ENCODE measurements around the gene C5orf52. TPM values are rescaled to one million over a fixed set of nuclear protein-coding genes. Genes with fewer than 3 reads are reported as not detected.
"Not testable (repeated sequence)": the region's sequence is repeated elsewhere in the genome, so short reads cannot be mapped to it uniquely, and the experiment has no call there.

The C5orf52 gene
- total RNA-seq, 1 experiment from 2014 or later: 0.84 TPM

DNA sequence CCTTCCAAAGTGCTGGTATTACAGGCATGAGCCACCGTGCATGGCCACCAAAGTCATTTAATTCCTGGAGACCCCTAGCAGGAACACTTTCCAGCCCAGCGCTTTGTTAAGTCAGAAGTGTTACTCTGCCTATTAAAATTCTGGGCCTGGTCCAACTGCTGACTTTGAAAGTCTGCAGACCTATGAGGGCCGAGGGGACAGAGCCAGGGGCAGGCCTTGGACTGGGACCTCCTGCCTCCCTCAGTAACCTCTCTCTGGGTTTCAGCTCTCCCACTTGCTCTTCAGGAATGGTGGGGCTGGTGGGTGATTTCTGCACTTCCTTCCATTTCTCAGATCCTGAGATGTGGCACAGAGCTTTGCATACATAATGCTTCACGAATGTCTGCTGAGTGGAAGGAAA is 9.7 kb downstream of the C5orf52 start:
- CTCF ChIA-PET: no interaction called here
- H4K20me1 ChIP-seq (ENCODE audit: low read length): no peaks in the 10 kb centered on the region
- no peaks in the 10 kb centered on the region for H3K79me2 ChIP-seq (ENCODE audit: low read length)

DNA sequence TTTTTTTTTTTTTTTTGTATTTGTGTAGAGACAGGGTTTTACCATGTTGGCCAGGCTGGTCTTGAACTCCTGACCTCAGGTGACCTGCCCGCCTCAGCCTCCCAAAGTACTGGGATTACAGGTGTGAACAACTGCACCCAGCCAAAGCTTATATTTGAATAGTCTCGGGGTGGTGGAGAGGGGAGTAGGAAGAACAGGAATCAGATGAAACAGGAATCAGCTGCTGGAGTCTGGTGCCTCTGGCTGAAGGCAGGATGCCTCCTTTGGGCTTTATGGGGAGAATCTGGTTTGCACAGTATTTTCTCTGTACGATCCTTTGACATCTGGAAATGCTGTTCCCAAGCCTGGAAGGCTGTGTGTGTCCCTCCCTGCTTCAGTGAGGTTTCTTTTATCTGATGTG is 10.9 kb downstream of the C5orf52 start:
- no peaks in the 10 kb centered on the region for H4K20me1 ChIP-seq (ENCODE audit: low read length)
- H3F3A ChIP-seq (ENCODE audit: low read length, unreplicated experiment): no peaks in the 10 kb centered on the region
- intact Hi-C loops (cut with micrococcal nuclease): no loop called here
- no peaks in the 10 kb centered on the region for H3K27me3 ChIP-seq (ENCODE audit: low read length)
- H2AFZ ChIP-seq (ENCODE audit: low read length): no peak overlapping the region
- no peaks in the 10 kb centered on the region for H3K9me2 ChIP-seq (replicated peaks; ENCODE audit: low read length)
- H3K9ac ChIP-seq (ENCODE audit: low read length): no peak overlapping the region
- TF ChIP-seq, protein P1, sequence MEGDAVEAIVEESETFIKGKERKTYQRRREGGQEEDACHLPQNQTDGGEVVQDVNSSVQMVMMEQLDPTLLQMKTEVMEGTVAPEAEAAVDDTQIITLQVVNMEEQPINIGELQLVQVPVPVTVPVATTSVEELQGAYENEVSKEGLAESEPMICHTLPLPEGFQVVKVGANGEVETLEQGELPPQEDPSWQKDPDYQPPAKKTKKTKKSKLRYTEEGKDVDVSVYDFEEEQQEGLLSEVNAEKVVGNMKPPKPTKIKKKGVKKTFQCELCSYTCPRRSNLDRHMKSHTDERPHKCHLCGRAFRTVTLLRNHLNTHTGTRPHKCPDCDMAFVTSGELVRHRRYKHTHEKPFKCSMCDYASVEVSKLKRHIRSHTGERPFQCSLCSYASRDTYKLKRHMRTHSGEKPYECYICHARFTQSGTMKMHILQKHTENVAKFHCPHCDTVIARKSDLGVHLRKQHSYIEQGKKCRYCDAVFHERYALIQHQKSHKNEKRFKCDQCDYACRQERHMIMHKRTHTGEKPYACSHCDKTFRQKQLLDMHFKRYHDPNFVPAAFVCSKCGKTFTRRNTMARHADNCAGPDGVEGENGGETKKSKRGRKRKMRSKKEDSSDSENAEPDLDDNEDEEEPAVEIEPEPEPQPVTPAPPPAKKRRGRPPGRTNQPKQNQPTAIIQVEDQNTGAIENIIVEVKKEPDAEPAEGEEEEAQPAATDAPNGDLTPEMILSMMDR (conservative IDR thresholded peaks at IDR 0.05; ENCODE audit: low read depth, low read length): no peak
- TF ChIP-seq EZH2phosphoT487 (IDR thresholded peaks at IDR 0.05; ENCODE audit: borderline replicate concordance, low read length): no peak
- no peak for TF ChIP-seq EZH2 (IDR thresholded peaks at IDR 0.05; ENCODE audit: low read length, unreplicated experiment)
- ChIA-PET CTCF (interaction anchor here (0.6 kb wide), 1 partner anchor 9 kb away, joined by 5 read pairs; no protein-coding TSS in a partner anchor), POLR2A (ENCODE audit: unreplicated experiment) (no interaction called here)
- no peak overlapping the region for H3K27ac ChIP-seq (ENCODE audit: low read length)
- no peaks in the 10 kb centered on the region for H3K9me3 ChIP-seq (ENCODE audit: low read length)
- no TSS peak for BruUV-seq (replicated peaks)
- H3K4me1 ChIP-seq (ENCODE audit: insufficient read depth, low read length): no peaks in the 10 kb centered on the region
- H3K4me2 ChIP-seq (ENCODE audit: low read length): no peak overlapping the region
- no peaks in the 10 kb centered on the region for H3K36me3 ChIP-seq (ENCODE audit: low read depth, low read length)
- DNase-seq (no peak), ATAC-seq (no peak)
- H3K79me2 ChIP-seq (ENCODE audit: low read length): no peaks in the 10 kb centered on the region
- no peak overlapping the region for H3K4me3 ChIP-seq (ENCODE audit: low read length)

More for the DNA sequence above, 9.7 kb downstream of the C5orf52 start:
- Histone ChIP-seq H3F3A (ENCODE audit: low read length, unreplicated experiment) (no peaks in the 10 kb centered on the region), H3K36me3 (ENCODE audit: low read depth, low read length) (no peaks in the 10 kb centered on the region), H3K27me3 (ENCODE audit: low read length) (no peaks in the 10 kb centered on the region), H3K9me2 (replicated peaks; ENCODE audit: low read length) (no peaks in the 10 kb centered on the region), H3K4me2 (ENCODE audit: low read length) (no peak overlapping the region), H3K9ac (ENCODE audit: low read length) (no peak overlapping the region), H3K27ac (ENCODE audit: low read length) (no peak overlapping the region), H2AFZ (ENCODE audit: low read length) (no peak overlapping the region), H3K4me1 (ENCODE audit: insufficient read depth, low read length) (no peaks in the 10 kb centered on the region), H3K4me3 (ENCODE audit: low read length) (no peak overlapping the region), H3K9me3 (ENCODE audit: low read length) (no peaks in the 10 kb centered on the region)
- DNase-seq (no peak), ATAC-seq (no peak)
- intact Hi-C loops (cut with micrococcal nuclease): no loop called here
- POLR2A ChIA-PET (ENCODE audit: unreplicated experiment): interaction anchor here (0.7 kb wide), 1 partner anchor 469 kb away, joined by 3 read pairs; no protein-coding TSS in a partner anchor
- BruUV-seq (replicated peaks): no TSS peak
- TF ChIP-seq EZH2phosphoT487 (IDR thresholded peaks at IDR 0.05; ENCODE audit: borderline replicate concordance, low read length) (no peak), EZH2 (IDR thresholded peaks at IDR 0.05; ENCODE audit: low read length, unreplicated experiment) (no peak)
- TF ChIP-seq, protein P1 (conservative IDR thresholded peaks at IDR 0.05; ENCODE audit: low read depth, low read length): no peak

DNA sequence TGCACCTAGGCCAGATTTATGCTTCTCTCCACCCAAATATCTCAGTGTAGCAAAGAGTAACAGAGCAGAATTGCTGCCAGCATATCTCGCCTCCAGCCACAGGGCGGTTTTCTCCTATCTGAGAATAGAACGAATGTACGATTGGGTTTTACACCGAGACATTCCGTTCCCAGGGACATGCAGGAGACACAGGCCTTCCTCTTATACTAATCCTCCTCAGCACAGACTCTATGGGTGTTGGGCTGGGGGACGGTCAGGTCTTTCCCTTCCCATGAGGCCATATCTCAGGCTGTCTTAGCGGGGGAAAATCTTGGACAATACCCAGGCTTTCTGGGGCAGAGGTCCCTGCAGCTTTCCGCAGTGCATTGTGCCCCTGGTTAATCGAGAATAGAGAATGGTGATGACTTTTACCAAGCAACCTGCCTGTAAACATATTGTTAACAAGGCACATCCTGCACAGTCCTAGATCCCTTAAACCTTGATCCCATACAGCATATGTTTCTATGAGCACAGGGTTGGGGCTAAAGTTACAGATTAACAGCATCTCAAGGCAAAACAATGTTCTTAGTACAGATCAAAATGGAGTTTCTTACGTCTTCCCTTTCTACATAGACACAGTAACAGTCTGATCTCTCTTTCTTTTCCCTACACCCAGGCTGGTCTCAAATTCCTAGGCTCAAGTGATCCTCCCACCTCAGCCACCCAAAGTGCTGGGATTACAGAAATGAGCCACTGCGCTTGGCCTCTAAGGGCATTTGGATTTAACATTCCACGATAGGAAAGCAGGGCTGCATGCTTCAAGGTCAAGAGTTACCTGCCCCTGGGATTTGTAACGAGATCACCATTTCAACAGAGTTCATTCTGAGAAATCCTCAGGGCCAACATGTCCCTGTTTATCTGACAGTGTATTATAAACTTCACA is 15.2 kb downstream of the C5orf52 start:
- H3K4me2 ChIP-seq (ENCODE audit: low read length); H3K27ac ChIP-seq (ENCODE audit: low read length); H3F3A ChIP-seq (ENCODE audit: low read length, unreplicated experiment); H2AFZ ChIP-seq (ENCODE audit: low read length); DNase-seq; H3K9me2 ChIP-seq (replicated peaks; ENCODE audit: low read length); H3K4me3 ChIP-seq (ENCODE audit: low read length); H3K9me3 ChIP-seq (ENCODE audit: low read length); POLR2A ChIA-PET (ENCODE audit: unreplicated experiment); ATAC-seq; H4K20me1 ChIP-seq (ENCODE audit: low read length); H3K4me1 ChIP-seq (ENCODE audit: insufficient read depth, low read length); CTCF ChIA-PET; BruUV-seq (replicated peaks); H3K27me3 ChIP-seq (ENCODE audit: low read length); H3K36me3 ChIP-seq (ENCODE audit: low read depth, low read length); H3K79me2 ChIP-seq (ENCODE audit: low read length); H3K9ac ChIP-seq (ENCODE audit: low read length); intact Hi-C loops (cut with micrococcal nuclease): not testable (repeated sequence)
